SK-N-MC (cell line): ENCODE results near the gene RBM25.

ENCODE experiments used
- EZH2 ChIP-seq: fragments of 200-600 bp; sonication (generic); IDR thresholded peaks from one replicate; pipeline ENCODE4 v1.6.1; 2017; ENCODE audit warnings: antibody characterized with exemption
- FOXP2 ChIP-seq: optimal IDR thresholded peaks from 2 replicates; pipeline ENCODE3; 2011; ENCODE audit warnings: mild to moderate bottlenecking, moderate library complexity; ENCODE audit not compliant: insufficient read depth; ENCODE audit errors: extremely low read length, control extremely low read depth
- POLR2AphosphoS5 ChIP-seq: IDR thresholded peaks from 2 replicates; pipeline ENCODE4 v1.6.1; 2012; ENCODE audit warnings: mild to moderate bottlenecking, low read depth, low read length, borderline replicate concordance

DNA sequence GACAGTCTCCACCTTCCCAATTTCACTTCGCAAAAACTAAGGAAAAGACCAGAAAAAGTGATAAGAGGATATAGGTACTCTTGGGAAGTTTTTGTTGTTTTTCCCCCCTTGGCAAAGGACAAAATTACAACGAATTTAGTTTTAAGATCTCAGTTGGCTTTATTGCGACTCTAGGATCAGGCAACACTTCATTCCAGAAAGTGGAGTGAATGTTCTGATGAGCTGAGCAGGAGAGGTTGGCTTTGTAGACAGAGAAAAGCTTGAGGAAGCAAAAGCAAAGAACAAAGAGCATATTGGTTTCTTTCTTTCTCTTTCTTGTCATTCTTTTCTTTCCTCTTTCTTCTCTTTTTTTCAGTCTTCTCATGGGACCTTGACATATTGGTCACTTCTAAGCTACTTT lies 30.8 kb upstream of the RBM25 start:
- TF ChIP-seq POLR2AphosphoS5 (no peak), EZH2 (no peak), FOXP2 (no peak)
